Effector memory CD8-positive, alpha-beta T cell (primary cell): ENCODE results near the gene RAP1GDS1.
"Not testable (repeated sequence)": the region's sequence is repeated elsewhere in the genome, so short reads cannot be mapped to it uniquely, and the experiment has no call there.

Experiments used
- ATAC-seq: fragments of 150-1000 bp; cut with Tn5 transposase; replicated peaks from 2 replicates; pipeline ENCODE4 v1.10.0; 2021; ENCODE audit warnings: mild to moderate bottlenecking, moderate library complexity
- DNase-seq, 3 experiments: peaks; one replicate each; pipeline ENCODE4 v3.0.0; 2021
- H3K27ac Mint-ChIP-seq, 2 donors: one replicate each; pipeline ENCODE4 v1.8.0; 2022; ENCODE audit warnings: mild to moderate bottlenecking in 2 of 2, mixed read lengths in 2 of 2, moderate library complexity in 2 of 2
- H3K27me3 Mint-ChIP-seq, 2 donors: one replicate each; pipeline ENCODE4 v1.8.0; 2022; ENCODE audit warnings: mixed read lengths in 2 of 2
- H3K36me3 Mint-ChIP-seq: one replicate; pipeline ENCODE4 v1.8.0; 2022; ENCODE audit warnings: mild to moderate bottlenecking, moderate library complexity, mixed read lengths; ENCODE audit not compliant: insufficient read depth
- H3K4me1 Mint-ChIP-seq, 2 donors: one replicate each; pipeline ENCODE4 v1.8.0; 2022; ENCODE audit warnings: low read depth in 2 of 2, mixed read lengths in 2 of 2
- H3K4me3 Mint-ChIP-seq, 2 donors: one replicate each; pipeline ENCODE4 v1.8.0; 2022; ENCODE audit warnings: mild to moderate bottlenecking in 2 of 2, mixed read lengths in 2 of 2, moderate library complexity in 2 of 2
- H3K9me3 Mint-ChIP-seq, 2 donors: one replicate each; pipeline ENCODE4 v1.8.0; 2022; ENCODE audit warnings: mixed read lengths in 2 of 2

RAP1GDS1 gene

DNA sequence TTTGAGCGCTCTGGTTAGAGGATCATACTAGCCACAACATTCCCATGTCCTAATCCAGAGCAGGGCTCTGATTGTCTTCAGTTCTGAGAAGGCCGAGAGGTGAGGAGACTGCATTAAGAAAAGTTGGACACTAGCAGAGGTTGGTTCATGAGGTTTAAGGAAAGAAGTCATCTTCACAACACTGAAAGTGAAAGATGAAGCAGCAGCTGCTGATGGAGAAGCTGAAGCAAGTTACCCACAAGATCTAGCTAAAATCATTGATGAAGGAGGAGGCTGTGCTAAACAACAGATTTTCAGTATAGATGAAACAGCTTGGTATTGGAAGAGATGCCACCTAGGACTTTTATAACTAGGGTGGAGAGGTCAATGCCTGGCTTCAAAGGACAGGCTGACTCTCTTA lies 36.8 kb downstream of the RAP1GDS1 start:
- no peaks in the 10 kb centered on the region for H3K27me3 Mint-ChIP-seq
- peaks cover 22 to 45% of the 10 kb centered on the region in 2 donors for H3K4me1 Mint-ChIP-seq
- no peak for DNase-seq
- H3K27ac Mint-ChIP-seq: no peak overlapping the region
- peaks cover 17% of the 10 kb centered on the region for H3K36me3 Mint-ChIP-seq
- no peak overlapping the region for H3K4me3 Mint-ChIP-seq
- ATAC-seq: no peak
- peaks cover 0 to 6% of the 10 kb centered on the region in 2 donors for H3K9me3 Mint-ChIP-seq

DNA sequence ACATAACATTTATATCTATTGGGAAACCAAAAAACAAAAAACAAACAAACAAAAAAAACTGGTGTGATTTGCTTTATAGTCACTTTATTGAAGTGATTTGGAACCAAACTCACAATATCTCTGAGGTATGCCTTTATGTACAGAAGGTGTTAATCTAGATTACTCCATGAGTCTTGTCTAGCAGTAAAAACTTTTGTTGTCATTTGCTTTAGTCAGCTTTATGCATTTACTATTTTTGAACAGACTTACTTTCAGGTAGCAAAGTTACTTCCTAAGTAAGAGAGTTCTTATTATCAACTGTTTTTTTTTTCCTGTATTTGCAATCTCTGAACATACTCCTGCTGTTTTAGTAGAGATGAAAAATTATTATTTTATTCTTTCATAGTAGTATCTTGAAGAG lies 39.5 kb downstream of the RAP1GDS1 start:
- no peaks in the 10 kb centered on the region for H3K27me3 Mint-ChIP-seq
- no peak overlapping the region for H3K4me3 Mint-ChIP-seq
- no peak overlapping the region for H3K27ac Mint-ChIP-seq
- DNase-seq: no peak
- ATAC-seq: no peak
- H3K36me3 Mint-ChIP-seq: peaks cover 10% of the 10 kb centered on the region
- peaks cover 24 to 45% of the 10 kb centered on the region in 2 donors for H3K4me1 Mint-ChIP-seq
- peaks cover 2 to 6% of the 10 kb centered on the region in 2 donors for H3K9me3 Mint-ChIP-seq

DNA sequence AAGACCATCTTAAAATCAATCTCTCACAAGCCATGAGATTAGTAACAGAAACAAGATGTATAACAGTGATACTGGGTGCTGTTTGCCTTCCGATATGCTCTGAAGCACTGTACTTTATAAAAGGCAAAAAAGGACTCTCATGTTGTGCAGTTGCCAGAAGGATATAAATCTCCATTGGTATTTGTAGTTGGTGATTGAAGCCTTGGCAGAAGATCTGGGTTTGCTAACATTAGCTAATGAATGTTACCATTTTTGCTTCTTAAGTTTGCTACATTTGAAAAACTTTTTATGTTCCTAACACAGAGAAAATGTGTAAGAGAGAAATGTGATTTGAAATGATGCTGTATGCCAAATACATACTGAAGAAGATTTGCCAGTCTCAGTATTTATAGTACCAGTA lies 44.4 kb downstream of the RAP1GDS1 start:
- H3K27ac Mint-ChIP-seq: no peak overlapping the region
- H3K36me3 Mint-ChIP-seq: peaks cover 8% of the 10 kb centered on the region
- no peak for ATAC-seq
- H3K9me3 Mint-ChIP-seq: peaks cover 2 to 6% of the 10 kb centered on the region in 2 donors
- H3K4me3 Mint-ChIP-seq: no peak overlapping the region
- no peak for DNase-seq
- H3K4me1 Mint-ChIP-seq: peaks cover 5 to 31% of the 10 kb centered on the region in 2 donors
- no peaks in the 10 kb centered on the region for H3K27me3 Mint-ChIP-seq

DNA sequence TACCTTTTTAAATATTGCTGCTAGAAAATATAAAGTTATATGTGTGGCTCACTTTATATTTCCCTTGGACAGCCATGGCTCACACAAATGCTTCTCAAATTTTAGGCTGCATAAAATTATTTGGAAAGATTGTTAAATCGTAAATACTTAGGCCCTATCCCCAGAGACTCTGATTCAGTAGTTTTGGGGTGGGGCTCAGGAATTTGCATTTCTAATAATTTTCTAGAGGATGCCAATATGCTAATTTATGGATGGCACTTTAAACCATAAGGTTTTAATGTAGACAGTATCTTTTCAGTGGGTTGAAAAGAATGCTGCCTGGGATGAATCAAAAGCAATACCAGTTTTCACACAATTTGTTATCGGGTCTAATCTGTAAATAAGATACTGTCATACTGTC lies 49.7 kb downstream of the RAP1GDS1 start:
- peaks cover 3% of the 10 kb centered on the region for H3K36me3 Mint-ChIP-seq
- ATAC-seq (no peak), DNase-seq (no peak)
- no peak overlapping the region for H3K27ac Mint-ChIP-seq
- no peak overlapping the region for H3K4me3 Mint-ChIP-seq
- H3K27me3 Mint-ChIP-seq: no peaks in the 10 kb centered on the region
- H3K4me1 Mint-ChIP-seq: peaks cover 3 to 22% of the 10 kb centered on the region in 2 donors
- H3K9me3 Mint-ChIP-seq: no peaks in the 10 kb centered on the region

- Mint-ChIP-seq H3K36me3 (peaks cover 3% of the 10 kb centered on the region), H3K9me3 (no peaks in the 10 kb centered on the region), H3K4me1 (peaks cover 3 to 15% of the 10 kb centered on the region in 2 donors), H3K4me3 (no peak overlapping the region), H3K27me3 (no peaks in the 10 kb centered on the region), H3K27ac (peak overlapping the region in 1 of 2 donors; percentile 86)
- no peak for ATAC-seq
- DNase-seq: no peak
Observed at GRCh38 chr4:98311656-98312055, 50.5 kb downstream of the RAP1GDS1 start.

DNA sequence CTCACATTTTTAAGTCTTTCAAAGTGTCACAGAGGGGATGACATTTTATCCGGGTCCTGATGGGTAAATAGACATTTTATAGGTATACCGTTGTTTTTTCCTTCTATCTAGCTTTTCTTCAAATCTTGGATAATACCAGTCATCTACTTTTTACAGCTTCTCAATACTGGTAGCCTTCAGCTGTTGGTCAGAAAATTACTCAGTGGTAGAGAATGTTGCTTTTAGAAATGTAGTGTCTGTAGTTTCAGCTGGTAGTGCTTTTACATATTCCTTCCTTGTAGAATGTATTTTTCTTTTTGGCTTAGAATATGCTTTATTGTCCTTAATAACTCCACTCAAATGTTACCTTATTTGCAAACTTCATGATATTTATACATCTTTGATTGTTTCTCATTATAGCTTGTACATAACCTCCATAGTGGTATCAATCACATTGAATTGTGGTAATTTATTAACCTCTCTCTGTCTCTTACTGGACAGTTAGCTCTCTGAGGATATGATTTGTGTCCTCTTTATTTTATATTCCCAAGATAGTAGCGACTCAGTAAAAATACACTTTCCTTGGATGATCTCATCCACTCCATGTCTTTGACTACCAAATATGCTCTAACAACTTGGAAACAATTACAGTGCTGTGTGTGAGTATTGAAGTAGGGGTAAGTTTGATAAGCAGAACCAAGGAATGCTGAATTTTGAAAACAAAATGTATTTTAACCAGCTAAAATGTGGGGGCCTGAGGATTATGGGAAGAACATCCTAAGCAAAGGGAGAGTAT lies 53.8 kb downstream of the RAP1GDS1 start:
- peaks cover 3 to 17% of the 10 kb centered on the region in 2 donors for H3K4me1 Mint-ChIP-seq
- DNase-seq (no peak), ATAC-seq (no peak)
- H3K4me3 Mint-ChIP-seq: no peak overlapping the region
- H3K27me3 Mint-ChIP-seq: no peaks in the 10 kb centered on the region
- H3K9me3 Mint-ChIP-seq: no peaks in the 10 kb centered on the region
- peaks cover 3% of the 10 kb centered on the region for H3K36me3 Mint-ChIP-seq
- H3K27ac Mint-ChIP-seq: no peak overlapping the region

- no peak for DNase-seq
- ATAC-seq: no peak
- H3K27ac Mint-ChIP-seq: peak overlapping the region in 1 of 2 donors; percentile 1
- H3K4me3 Mint-ChIP-seq: no peak overlapping the region
- H3K9me3 Mint-ChIP-seq: no peaks in the 10 kb centered on the region
- H3K36me3 Mint-ChIP-seq: peaks cover 1% of the 10 kb centered on the region
- H3K4me1 Mint-ChIP-seq: peaks cover 3 to 5% of the 10 kb centered on the region in 2 donors
- H3K27me3 Mint-ChIP-seq: no peaks in the 10 kb centered on the region
Observed at GRCh38 chr4:98318521-98318920, 57.3 kb downstream of the RAP1GDS1 start.

- H3K9me3 Mint-ChIP-seq: no peaks in the 10 kb centered on the region
Observed at GRCh38 chr4:98319021-98319420, 57.8 kb downstream of the RAP1GDS1 start.

DNA sequence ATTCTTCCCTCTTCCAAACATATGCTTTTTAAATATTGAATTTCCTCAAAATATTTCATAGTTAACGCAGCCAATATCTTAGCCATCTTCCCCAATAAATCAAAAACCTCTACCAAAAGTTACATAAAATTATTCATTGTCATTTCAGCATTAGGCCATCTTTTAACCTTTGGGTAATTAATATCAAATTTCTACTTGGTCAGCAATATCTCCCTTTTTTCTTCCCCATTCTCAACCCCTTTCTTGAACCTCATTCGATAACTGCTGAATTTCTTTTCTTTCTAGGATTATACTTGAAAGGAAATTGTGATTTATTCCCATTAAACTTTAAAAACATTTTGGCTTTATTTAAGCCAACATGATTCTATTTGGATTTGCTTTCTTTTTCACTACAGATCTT lies 65.0 kb downstream of the RAP1GDS1 start:
- Mint-ChIP-seq H3K27ac (peak overlapping the region in 1 of 2 donors; percentile 2), H3K9me3 (peaks cover 0 to 1% of the 10 kb centered on the region in 2 donors), H3K4me1 (peaks cover 0 to 4% of the 10 kb centered on the region in 2 donors), H3K4me3 (no peak overlapping the region), H3K27me3 (no peaks in the 10 kb centered on the region), H3K36me3 (no peaks in the 10 kb centered on the region)
- no peak for ATAC-seq
- DNase-seq: no peak

More at GRCh38 chr4:98319021-98319420, 57.8 kb downstream of the RAP1GDS1 start:
- H3K4me3 Mint-ChIP-seq: no peak overlapping the region
- H3K36me3 Mint-ChIP-seq: no peaks in the 10 kb centered on the region
- ATAC-seq (no peak), DNase-seq (no peak)
- peaks cover 3 to 5% of the 10 kb centered on the region in 2 donors for H3K4me1 Mint-ChIP-seq
- H3K27me3 Mint-ChIP-seq: no peaks in the 10 kb centered on the region
- H3K27ac Mint-ChIP-seq: peak overlapping the region in 1 of 2 donors; percentile 1

DNA sequence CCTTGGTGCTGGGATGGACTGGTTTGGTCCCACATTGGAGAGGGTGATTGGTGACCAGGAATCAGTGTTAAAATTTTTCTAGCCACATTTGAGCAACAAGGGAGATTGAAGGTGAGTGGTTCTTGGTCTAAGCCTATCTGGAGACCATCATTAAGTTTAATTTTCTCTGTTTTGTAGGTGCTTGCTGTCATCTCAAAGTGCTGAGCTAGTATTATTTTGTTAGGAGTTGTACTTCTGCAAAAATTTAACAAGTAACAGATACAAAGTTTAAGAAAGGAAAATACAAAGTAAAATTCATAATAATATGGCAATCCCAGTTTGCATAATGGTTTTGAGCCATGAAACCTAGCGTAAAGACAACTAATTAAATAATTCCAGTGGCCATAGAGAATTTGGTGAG lies 66.5 kb downstream of the RAP1GDS1 start:
- Mint-ChIP-seq H3K27ac (peak overlapping the region in 1 of 2 donors; percentile 22), H3K36me3 (no peaks in the 10 kb centered on the region), H3K9me3 (peaks cover 6 to 7% of the 10 kb centered on the region in 2 donors), H3K27me3 (no peaks in the 10 kb centered on the region), H3K4me3 (no peak overlapping the region), H3K4me1 (peaks cover 0 to 4% of the 10 kb centered on the region in 2 donors)
- ATAC-seq: no peak
- no peak for DNase-seq

- not testable (repeated sequence) for H3K27ac Mint-ChIP-seq, H3K4me3 Mint-ChIP-seq, H3K9me3 Mint-ChIP-seq, DNase-seq, H3K36me3 Mint-ChIP-seq, H3K4me1 Mint-ChIP-seq, H3K27me3 Mint-ChIP-seq, ATAC-seq
Observed at GRCh38 chr4:98329879-98330640, 68.9 kb downstream of the RAP1GDS1 start.

DNA sequence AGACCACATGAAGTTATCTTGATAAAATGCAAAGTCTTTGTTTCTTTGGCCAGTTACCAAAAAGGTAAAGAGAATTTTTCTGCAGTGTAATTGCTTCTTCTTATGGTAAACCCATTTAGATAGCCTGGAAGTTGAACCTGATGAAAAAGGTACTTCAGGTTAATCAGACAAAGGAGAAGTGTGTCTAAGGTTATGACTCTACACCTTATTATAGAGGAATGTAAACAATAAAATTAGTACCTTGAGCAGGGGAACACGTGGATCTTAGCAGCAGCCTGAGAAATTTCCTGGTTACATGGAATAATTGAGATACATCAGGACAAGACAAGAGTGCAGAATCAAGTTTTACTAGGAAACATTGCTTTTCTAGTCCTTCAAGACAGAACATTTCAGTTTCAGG lies 70.8 kb downstream of the RAP1GDS1 start:
- peaks cover 5 to 6% of the 10 kb centered on the region in 2 donors for H3K4me1 Mint-ChIP-seq
- H3K4me3 Mint-ChIP-seq: no peak overlapping the region
- no peak for ATAC-seq
- no peak for DNase-seq
- H3K9me3 Mint-ChIP-seq: peaks cover 6 to 7% of the 10 kb centered on the region in 2 donors
- H3K36me3 Mint-ChIP-seq: peaks cover under 1% of the 10 kb centered on the region
- H3K27me3 Mint-ChIP-seq: no peaks in the 10 kb centered on the region
- no peak overlapping the region for H3K27ac Mint-ChIP-seq

DNA sequence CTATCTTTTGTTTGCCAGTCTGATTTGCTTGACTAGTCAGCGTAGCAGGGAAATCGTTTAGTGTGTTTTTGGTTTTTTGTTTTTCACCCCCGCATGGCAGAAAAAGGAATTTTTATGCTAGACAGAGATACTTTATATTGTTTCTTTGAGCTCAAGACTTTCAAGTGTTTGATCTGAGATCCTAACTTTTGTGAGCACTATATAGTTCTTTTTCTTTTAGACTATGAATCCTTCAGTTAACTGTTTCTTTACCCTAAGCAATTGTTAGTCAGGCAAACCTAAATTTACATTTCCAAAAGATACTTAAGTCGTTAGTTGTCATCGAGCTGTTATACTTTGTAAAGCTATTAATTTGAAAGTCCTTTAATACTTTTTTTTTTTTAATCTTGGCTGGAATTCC lies 73.3 kb downstream of the RAP1GDS1 start:
- Mint-ChIP-seq H3K4me3 (no peak overlapping the region), H3K36me3 (peaks cover 2% of the 10 kb centered on the region), H3K4me1 (peaks cover 7 to 22% of the 10 kb centered on the region in 2 donors), H3K9me3 (peaks cover 4 to 7% of the 10 kb centered on the region in 2 donors), H3K27ac (no peak overlapping the region), H3K27me3 (no peaks in the 10 kb centered on the region)
- no peak for ATAC-seq
- no peak for DNase-seq
